Endodermal cell (in vitro differentiated cells): ENCODE measurements around the gene CEBPG. TPM values are rescaled to one million over a fixed set of nuclear protein-coding genes. Genes with fewer than 3 reads are reported as not detected.

Experiments
- DNase-seq: peaks from one replicate; pipeline ENCODE4 v3.0.0-alpha.2; 2017
- H3K27ac ChIP-seq: 2 replicates; pipeline ENCODE4 v1.5.1; 2013; ENCODE audit warnings: mild to moderate bottlenecking, low read depth, low read length, moderate library complexity
- H3K27me3 ChIP-seq: 2 replicates; pipeline ENCODE4 v1.6.1; 2013; ENCODE audit warnings: mild to moderate bottlenecking, low read length, moderate library complexity; ENCODE audit not compliant: insufficient read depth, control insufficient read depth, poor library complexity, severe bottlenecking
- H3K36me3 ChIP-seq: 2 replicates; pipeline ENCODE4 v1.7.0; 2013; ENCODE audit warnings: mild to moderate bottlenecking, low read length, moderate library complexity; ENCODE audit not compliant: control insufficient read depth, insufficient read depth
- H3K4me1 ChIP-seq: one replicate; pipeline ENCODE4 v1.7.0; 2013; ENCODE audit warnings: low read length; ENCODE audit not compliant: control insufficient read depth, insufficient read depth
- H3K4me3 ChIP-seq: 2 replicates; pipeline ENCODE4 v1.5.1; 2013; ENCODE audit warnings: mild to moderate bottlenecking, low read length, moderate library complexity
- H3K9ac ChIP-seq: 2 replicates; pipeline ENCODE4 v1.6.1; 2013; ENCODE audit warnings: mild to moderate bottlenecking, low read length, moderate library complexity; ENCODE audit not compliant: poor library complexity, severe bottlenecking; ENCODE audit errors: extremely low read depth
- H3K9me3 ChIP-seq: 2 replicates; pipeline ENCODE4 v1.6.1; 2013; ENCODE audit warnings: mild to moderate bottlenecking, low read length, moderate library complexity; ENCODE audit not compliant: control insufficient read depth
- H3K27ac Mint-ChIP-seq: 2 replicates; pipeline ENCODE4 v1.8.0; 2020; ENCODE audit warnings: mixed read lengths
- H3K27me3 Mint-ChIP-seq: 2 replicates; pipeline ENCODE4 v1.8.0; 2021; ENCODE audit warnings: mild to moderate bottlenecking, mixed read lengths; ENCODE audit not compliant: insufficient read depth
- H3K36me3 Mint-ChIP-seq: 2 replicates; pipeline ENCODE4 v1.8.0; 2020; ENCODE audit warnings: low read depth, mixed read lengths
- H3K4me1 Mint-ChIP-seq: 2 replicates; pipeline ENCODE4 v1.8.0; 2020; ENCODE audit warnings: mixed read lengths
- H3K4me3 Mint-ChIP-seq: 2 replicates; pipeline ENCODE4 v1.8.0; 2020; ENCODE audit warnings: mild to moderate bottlenecking, moderate library complexity, mixed read lengths
- H3K9me3 Mint-ChIP-seq: 2 replicates; pipeline ENCODE4 v1.8.0; 2020; ENCODE audit warnings: mild to moderate bottlenecking, mixed read lengths
- CTCF ChIP-seq: fragments of 200-600 bp; sonication (generic); conservative IDR thresholded peaks from 2 replicates; pipeline ENCODE4 v1.5.0; 2021; ENCODE audit warnings: antibody characterized with exemption, mild to moderate bottlenecking
- WGBS, 2 experiments: methylation state at CpG; one replicate each; pipeline versions ENCODE4 v1.1.5 to v1.1.7; 2013; ENCODE audit warnings: missing lambda C conversion rate in 2 of 2, mixed read lengths in 1 of 2; ENCODE audit not compliant: insufficient coverage in 1 of 2, insufficient read length in 1 of 2; 5-methylcytosine and 5-hydroxymethylcytosine counted together
- total RNA-seq, 2 donors: library from RNA; stranded (reverse); fragmentation: NEBNext Ultra II Directional in 1 of 2; extraction: Animal tissue kit (Norgen Biotek cat#: 25700) in 1 of 2; gene quantifications; 2 replicates in 1 of 2; 3 replicates in 1 of 2; pipeline ENCODE4 v1.2.1, GENCODE V29; 2021

CEBPG gene
- total RNA-seq, 2 donors from 2014 or later, result 31.9 to 33.8 TPM

GRCh38 chr19:33430674-33431277, 57.3 kb downstream of the CEBPG start:
- H3K36me3 ChIP-seq, result no peaks in the 10 kb centered on the region
- no peak overlapping the region for H3K4me3 ChIP-seq
- Mint-ChIP-seq H3K9me3 (no peaks in the 10 kb centered on the region), H3K4me1 (peaks cover 1% of the 10 kb centered on the region), H3K27ac (no peak overlapping the region), H3K36me3 (no peaks in the 10 kb centered on the region), H3K4me3 (no peak overlapping the region), H3K27me3 (no peaks in the 10 kb centered on the region)
- no peaks in the 10 kb centered on the region for H3K9me3 ChIP-seq
- no peaks in the 10 kb centered on the region for H3K4me1 ChIP-seq
- TF ChIP-seq CTCF, result peak; percentile 91
- H3K27ac ChIP-seq, result no peak overlapping the region
- no peaks in the 10 kb centered on the region for H3K27me3 ChIP-seq
- 12 to 36% methylated on average over 9 to 11 of the region's 13 CpGs for WGBS, 2 experiments
- DNase-seq, result peak; percentile 92
- no peak overlapping the region for H3K9ac ChIP-seq

GRCh38 chr19:33432015-33432414, 58.5 kb downstream of the CEBPG start:
- no peak overlapping the region for H3K27ac Mint-ChIP-seq
- WGBS, 2 experiments, result 65 to 69% methylated on average over 2 to 5 of the region's 5 CpGs
- no peaks in the 10 kb centered on the region for H3K36me3 Mint-ChIP-seq
- Histone ChIP-seq H3K27ac (no peak overlapping the region), H3K4me1 (no peaks in the 10 kb centered on the region), H3K27me3 (no peaks in the 10 kb centered on the region), H3K9ac (no peak overlapping the region), H3K36me3 (no peaks in the 10 kb centered on the region), H3K4me3 (no peak overlapping the region), H3K9me3 (no peaks in the 10 kb centered on the region)
- TF ChIP-seq CTCF, result no peak
- peaks cover under 1% of the 10 kb centered on the region for H3K4me1 Mint-ChIP-seq
- DNase-seq, result no peak
- H3K4me3 Mint-ChIP-seq, result no peak overlapping the region
- no peaks in the 10 kb centered on the region for H3K27me3 Mint-ChIP-seq
- H3K9me3 Mint-ChIP-seq, result no peaks in the 10 kb centered on the region

Other genes with a start within 250 kb of the CEBPG start
- not detected for gene WDR88, start 241.6 kb upstream of the CEBPG start, total RNA-seq
- 10 to 100 TPM; 21.2 to 34.4 TPM for gene LRP3, start 179.4 kb upstream of the CEBPG start, total RNA-seq
- under 1 TPM in 1 of 2 donors, not detected in 1; 0.35 TPM for gene SLC7A10, start 147.9 kb upstream of the CEBPG start, total RNA-seq
- 1 to 10 TPM; 1.8 to 2.1 TPM for gene CEBPA, start 71.2 kb upstream of the CEBPG start, total RNA-seq
- gene PEPD, start 148.1 kb downstream of the CEBPG start, total RNA-seq, result 10 to 100 TPM; 52.2 to 67.9 TPM
- gene CHST8, start 248.2 kb downstream of the CEBPG start, total RNA-seq, result 1 to 10 TPM; 1.6 to 3.8 TPM